Panc1 (cell line): ENCODE results near the gene PRAMEF17.
"Not testable (repeated sequence)": the region's sequence is repeated elsewhere in the genome, so short reads cannot be mapped to it uniquely, and the experiment has no call there.

Experiments
- CTCF ChIP-seq: fragments of 450-650 bp; IDR thresholded peaks from 2 replicates; pipeline ENCODE4 v1.5.1; 2017; ENCODE audit warnings: mild to moderate bottlenecking
- POLR2AphosphoS5 ChIP-seq: IDR thresholded peaks from 2 replicates; pipeline ENCODE4 v1.6.1; 2012; ENCODE audit warnings: mild to moderate bottlenecking, low read depth, low read length, moderate library complexity

- not testable (repeated sequence) for TF ChIP-seq CTCF, POLR2AphosphoS5
These were observed 5.9 kb downstream of the PRAMEF17 start for GRCh38 chr1:13395311-13395710.
